Stimulated activated CD4-positive, alpha-beta T cell treated with anti-CD3 and anti-CD28 coated beads, TNF-alpha, amount 100 ng/mL, for 24 hours (primary cell): ENCODE results near the gene PCDHA1.

ENCODE experiments used
- DNase-seq, 3 experiments: peaks; one replicate each; pipeline ENCODE4 v3.0.0-alpha.2; 2020; ENCODE audit warnings: low read depth in 3 of 3

PCDHA1 gene

DNA sequence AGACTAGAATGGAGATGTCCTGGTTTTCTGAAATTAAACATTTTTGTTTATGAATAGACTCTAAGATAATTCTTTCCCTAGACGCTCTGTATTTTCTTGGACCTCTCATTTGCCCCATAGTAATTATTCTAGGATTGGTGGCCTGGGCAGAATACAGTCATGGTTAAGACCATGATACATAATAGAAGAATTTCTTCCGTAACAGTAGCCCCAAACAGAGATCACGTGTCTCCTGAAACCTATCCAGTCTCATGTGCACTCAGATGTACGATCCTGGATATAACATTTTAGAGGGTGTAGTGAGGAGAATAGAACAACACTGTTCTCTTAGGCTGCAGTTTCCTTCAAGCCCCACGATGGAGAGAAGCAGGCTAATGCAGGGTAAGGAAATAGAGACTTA, 202.7 kb downstream of the PCDHA1 start:
- DNase-seq: no peak

DNA sequence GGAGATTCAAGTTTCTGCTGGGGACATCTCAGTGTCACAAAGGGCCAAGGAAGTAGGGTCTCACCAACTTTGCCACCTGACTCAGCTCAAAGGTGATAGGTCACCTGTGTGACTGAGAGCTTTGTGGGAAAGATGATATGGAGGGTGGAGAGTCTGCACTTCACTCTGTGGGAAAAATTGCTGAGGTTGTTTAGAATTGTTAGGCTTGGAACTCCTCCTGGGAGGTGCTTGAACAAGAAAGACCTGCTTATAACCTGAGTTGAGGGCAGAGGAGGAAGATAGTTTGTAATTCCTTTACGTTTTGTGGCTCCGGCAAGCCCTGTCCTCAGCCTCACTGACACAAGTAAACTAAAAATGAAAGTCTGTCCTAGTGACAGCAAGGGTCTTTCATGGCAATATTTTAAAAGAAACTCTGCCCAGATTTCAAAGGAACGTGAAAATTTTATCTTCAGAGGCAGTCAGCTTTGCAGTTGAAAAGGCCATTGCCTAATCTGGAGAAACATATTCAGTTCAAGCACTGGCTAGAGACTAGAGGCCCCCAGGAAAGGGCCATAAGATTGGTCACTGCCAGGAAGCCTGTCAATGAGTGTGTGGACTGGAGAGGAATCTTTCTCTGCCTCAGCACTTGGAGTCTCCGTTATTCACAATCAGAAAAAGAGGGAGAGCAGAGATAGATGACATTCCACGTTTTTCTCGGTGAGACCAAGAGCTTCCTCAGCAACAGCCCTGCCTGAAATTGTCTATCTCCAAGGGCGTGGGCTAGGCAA, 203.5 kb downstream of the PCDHA1 start:
- no peak for DNase-seq

DNA sequence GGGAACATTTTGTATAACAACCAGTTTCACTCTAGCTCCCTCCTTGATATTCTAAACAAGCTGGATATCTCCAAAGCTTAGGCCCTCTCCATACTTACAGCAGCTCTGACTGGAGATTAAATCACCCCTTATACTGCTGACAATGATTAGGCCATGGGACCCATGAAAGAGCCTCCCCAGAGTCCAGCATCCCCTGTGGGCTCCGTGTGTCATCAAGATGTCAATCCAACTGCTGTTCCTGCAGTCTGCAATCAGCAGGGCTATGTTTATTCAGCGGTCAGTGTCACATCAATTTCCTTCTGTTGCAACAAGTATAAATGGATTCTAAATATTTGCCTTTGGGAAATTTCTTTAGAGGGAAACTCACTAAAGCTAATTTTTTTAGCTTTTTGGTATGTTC, 206.9 kb downstream of the PCDHA1 start:
- DNase-seq: no peak

DNA sequence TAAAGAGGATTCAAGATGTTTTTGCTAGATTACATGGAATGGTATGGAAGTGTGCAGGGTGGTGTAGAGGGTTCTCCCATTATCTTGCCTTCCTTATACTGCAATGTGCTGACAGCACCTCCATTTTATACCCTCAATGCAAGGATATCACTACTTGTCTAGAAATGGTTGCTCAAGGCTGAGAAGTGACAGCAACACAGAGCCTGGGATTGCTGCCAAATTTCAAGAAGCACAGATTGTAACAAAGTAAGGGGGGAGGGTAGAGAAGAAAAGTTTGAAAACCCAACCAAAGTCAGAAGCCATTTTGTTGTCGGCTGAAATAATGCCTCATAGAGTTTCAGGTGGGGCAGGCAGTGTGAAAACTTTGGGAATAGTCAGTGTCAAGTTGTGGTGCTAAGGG, 210.1 kb downstream of the PCDHA1 start:
- DNase-seq: no peak

DNA sequence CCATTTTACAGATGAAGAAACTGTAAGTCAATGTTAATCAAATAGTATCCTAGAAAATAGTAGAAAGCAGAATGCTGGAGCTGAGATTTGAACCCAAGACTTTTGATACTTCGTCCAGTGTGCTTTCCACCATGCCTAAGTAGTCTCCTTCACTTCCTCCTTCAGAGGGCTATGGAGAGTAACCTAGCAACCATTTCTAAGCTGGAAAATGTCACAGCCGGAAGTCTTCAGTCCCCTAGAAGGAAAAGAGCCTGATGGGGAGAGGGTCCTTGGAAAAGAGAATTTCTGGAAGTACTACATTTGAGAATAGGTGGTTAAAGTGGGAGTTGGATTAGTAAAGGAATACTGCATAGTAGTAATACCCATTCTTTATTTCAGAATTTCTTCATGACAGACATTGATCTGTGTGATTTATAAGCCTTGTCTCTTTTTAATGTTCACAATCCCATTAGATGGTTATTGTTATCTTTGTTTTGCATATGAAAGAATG, 213.0 kb downstream of the PCDHA1 start:
- no peak for DNase-seq

DNA sequence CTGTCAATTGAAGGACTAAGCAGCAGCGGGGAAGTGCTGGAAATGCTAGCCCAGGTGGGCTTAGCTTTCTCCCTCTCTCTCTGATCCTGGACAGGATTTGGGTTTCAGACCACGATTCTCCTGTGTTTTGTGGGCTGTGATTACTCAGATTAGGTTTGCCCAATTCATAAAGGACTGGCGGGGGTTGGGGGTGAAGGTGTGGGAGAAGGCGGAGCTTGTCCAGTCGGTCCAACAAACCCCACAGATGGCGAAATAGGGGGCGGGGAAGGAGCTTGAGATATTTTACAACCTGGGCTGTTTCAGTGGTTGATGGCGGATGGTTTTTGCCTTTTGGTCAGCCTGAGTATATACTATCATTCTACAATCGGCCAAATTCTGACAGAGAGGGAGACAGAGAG, 215.5 kb downstream of the PCDHA1 start:
- no peak for DNase-seq

DNA sequence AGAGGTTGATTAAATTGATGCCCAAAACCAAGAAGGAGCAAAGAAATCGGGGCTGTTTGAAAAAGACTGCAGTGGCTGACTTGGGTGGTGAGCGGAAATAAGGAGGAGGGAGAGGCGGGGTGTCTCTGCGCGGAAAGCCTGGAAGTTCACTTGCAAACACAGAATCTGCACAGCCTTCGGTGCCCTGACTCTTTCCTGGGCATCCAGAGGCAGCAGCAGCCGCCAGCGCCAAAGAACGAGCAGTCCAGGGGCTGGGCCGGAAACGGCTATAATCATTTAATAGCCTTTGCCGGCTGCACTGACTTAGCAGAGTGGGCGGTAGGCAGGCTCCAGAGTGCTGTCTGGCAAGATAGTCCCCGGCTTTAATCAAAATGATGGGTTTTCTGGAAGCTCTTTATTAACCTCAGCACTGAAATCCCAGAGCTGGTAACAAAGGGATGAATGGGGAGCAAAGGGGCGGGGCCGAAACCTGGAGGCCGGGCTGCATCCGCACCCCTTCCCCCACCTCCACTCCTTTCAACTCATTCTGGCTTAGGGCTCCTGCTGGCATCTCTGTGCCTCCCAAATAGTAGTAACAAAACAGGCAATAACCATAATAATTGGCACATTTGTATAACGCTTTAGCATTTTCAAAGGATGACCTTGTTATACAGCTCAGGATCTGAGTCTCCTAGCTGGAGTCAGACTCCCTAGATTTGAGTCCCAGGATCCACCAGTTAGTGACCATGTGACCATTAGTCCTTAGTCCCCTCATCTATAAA, 216.1 kb downstream of the PCDHA1 start:
- DNase-seq: no peak

DNA sequence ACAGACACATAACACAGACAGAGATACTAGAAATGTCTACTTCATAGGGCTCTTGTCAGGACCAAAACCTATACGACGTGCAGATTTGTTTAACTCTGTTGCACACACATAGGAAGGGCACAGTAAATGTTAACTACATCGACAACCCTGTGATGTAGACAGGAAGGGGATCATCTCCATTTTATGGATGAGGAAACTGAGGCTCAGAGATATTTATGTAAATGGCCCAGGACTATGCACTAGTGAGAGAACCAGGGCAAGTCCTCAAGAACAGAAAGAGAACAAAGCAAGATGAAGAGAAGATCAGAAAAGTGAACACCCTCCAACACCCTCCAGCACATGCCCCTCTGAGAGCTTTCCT, 216.6 kb downstream of the PCDHA1 start:
- DNase-seq: no peak

DNA sequence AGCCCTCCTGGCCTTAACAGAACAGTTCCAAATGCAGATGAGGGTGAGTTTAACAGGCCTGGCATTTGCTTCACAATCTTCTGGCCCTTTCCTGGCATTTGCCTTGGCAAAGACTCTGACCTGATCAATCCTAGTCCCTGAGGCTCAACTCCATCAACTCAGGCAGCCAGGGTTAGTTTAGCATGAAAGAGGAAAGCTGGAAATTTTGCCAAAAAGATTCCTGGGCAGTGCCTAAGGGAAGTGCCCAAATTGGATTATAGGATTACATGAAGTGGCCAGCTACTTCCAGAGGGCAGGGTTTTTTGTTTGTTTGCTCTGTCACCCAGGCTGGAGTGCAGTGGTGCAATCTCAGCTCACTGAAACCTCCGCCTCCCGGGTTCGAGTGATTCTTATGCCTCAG, 217.1 kb downstream of the PCDHA1 start:
- DNase-seq: no peak

DNA sequence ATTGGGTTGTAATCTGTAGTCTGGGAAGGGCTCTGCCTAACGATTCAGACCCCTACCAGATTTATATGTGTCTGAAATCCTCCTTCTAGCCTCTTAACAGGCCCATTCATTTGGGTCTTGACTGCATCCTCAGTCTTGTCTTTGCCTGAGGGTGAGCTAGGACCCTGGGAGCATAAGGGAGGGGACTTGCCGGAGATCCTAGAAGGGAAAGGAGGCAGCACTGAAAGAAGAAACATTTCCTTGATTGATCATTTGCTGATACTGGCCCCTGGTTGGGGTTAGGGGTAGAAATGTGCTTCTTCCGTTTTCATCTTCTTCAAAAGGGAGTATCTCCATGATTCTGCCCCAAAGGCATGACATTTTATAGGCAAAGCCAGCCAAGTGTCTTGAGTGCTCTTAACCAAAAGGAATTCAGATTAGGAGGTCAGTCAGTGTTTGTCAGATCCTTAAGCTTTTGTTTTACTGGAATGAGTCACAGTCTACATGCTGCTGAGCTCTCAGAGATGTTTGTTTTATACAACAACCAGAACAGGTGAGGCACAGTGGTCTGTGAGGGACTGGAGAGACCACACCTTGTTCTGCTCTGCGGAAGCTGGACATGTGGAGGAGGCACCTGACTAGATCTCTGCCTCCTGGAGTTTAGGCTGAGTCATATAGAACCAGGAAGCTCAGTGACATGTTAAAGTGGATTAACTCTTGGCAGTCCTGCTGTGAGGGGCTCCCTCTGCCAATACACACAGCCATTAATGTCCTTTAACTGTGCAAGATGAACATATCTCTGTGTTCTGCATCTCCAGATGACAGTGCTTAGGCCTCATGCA, 218.1 kb downstream of the PCDHA1 start:
- DNase-seq: no peak

DNA sequence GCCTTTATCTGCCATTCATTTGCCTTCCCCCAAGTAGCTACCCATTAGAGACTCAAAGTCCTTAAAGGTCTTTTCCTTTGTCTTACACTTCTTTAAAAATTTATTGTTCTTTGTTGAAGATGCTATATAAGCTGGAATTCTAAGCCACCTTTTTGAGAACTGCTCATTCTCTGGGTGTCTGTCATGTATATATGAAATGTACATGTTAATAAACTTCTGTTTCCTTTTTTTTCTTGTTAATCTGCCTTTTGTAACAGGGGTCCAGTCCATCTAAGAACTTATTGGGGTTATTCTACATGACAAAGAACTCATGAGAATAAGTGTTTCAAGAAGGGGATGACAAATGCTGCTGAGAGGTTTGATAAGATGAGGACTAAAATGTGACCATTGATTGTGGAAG, 221.9 kb downstream of the PCDHA1 start:
- no peak for DNase-seq

DNA sequence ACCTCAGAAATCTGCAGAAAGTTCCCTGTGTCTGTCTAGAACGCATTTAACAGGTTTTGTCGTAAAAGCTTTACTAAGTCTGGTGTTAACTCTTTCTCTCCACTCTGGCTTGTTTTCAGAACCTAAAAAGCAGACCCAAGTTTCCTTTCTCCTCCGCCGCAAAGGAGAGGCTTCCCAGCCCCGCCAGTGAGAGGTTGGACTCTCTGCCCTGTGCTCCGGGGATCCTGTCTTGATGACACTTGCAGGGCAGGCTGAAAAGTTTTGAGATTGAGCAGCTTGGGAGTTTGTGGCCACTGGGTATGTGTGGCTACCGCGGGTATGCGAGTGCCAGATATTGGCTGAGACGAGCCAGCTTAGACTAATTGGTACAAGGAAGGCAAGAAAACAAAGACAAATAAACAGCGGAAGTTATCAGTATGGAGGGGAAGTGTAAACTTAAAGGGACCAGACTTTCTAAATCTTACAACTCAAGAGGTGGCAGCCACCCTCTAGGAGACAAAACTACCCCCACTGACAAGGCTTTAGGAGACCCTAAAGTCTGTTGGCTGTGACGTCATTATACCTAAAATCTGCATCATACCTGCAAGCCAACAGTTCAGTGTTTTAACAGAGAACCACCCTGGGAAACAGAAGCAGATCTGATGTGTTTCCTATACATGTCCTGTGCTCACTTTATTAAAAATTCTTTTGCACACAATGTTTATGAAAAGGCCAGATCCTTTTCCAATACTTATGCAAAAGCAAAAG, 224.3 kb downstream of the PCDHA1 start:
- DNase-seq: no peak

DNA sequence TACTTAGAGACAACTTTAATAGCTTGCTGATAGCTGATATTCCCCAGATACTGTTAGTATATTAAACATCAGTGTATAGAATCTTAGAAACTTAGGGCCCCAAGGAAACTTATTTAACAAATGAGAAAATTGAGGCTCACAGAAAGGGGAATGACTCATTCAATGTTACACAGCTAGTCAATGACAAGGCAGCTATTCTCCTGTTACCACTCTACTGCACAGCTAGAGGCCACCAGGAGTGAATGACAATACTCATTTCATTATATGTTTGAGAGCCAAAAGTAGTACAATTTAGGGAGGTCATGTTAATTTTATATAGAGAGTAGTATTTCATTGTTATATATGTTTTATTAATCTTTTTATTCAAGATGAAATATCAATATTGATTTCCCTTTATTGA, 232.0 kb downstream of the PCDHA1 start:
- DNase-seq: no peak

DNA sequence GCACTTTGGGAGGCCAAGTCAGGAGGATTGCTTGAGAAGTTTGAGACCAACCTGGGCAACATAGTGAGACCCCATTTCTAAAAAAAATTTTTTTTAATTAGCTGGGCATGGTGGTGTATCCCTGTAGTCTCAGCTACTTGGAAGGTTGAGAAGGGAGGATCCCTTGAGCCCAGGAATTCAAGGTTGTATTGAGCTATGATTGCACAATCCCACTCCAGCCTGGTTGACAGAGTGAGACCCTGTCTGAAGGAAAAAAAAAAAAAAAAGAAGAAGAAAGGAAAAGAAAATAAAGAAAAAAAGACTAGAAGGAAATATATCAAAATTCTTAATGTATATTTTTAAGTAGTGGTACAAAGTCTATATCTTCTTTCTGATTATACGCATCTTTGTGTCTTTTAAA, 236.4 kb downstream of the PCDHA1 start:
- no peak for DNase-seq

DNA sequence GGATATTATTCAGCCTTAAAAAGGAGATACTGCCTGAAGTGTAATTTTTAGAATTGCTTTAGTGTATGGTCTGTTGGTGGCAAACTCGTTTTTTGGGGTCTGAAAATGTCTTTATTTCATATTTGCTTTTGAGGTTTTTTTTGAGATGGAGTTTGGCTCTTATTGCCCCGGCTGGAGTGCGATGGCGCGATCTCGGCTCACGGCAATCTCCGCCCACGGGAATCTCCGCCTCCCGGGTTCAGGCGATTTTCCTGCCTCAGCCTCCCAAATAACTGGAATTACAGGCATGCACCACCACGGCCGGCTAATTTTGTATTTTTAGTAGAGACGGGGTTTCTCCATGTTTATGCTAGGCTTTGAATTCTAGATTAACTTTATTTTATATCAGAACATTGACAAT, 245.1 kb downstream of the PCDHA1 start:
- no peak for DNase-seq

DNA sequence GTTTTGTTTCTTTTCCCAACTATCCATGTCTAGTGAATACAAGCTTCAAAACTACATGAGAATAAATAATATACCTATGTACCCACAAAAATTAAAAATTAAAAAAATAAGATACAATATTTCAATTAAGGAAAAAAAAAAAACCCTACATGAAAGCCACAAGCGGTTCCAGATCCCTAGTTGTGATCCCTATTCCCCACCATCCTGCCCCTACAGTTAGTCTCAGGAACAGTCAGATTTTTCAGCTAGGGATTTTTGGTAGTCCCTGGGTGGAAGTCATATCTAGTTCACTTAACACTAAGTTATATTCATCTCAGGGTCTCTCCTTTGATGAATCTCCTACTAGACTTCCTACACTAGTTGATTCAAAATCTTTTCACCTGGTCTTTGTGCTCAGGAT, 246.7 kb downstream of the PCDHA1 start:
- DNase-seq: no peak

DNA sequence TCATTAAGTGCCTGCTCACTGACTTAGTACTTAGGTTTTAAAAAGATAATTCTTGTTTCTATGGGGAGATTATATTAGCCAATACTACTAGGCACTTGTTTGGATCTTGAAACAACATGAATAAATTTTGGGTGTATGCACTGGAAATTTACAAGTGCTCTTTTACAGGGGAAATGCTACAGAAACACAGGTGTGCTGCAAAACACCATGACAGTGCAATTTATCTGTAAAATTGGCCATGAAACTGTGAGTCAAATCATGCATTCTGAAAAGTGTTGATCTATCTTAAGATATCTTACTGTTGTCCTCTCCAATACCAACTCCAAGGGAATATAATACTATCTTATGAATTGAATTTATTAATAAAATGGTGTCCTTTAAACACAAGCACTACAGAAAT, 253.1 kb downstream of the PCDHA1 start:
- DNase-seq: no peak

DNA sequence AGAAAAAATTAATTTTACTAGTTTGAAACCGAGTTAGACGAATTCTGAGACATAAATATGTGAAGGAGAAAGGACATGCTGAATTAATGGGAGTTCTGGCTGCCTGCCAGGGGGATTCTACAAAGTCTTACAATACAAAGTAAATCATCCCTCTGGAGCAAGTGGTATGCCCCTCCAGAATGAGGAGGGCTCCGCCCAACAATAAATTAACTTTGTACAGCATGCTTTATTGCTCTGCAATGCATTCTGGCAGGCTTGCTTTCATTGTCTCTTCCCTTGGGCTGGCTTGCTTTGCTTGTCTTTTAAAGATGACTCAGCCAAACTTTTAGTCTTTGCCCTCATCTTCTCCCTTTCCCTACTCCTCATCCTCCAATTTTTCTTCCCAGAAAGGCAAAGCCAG, 253.6 kb downstream of the PCDHA1 start:
- DNase-seq: no peak

DNA sequence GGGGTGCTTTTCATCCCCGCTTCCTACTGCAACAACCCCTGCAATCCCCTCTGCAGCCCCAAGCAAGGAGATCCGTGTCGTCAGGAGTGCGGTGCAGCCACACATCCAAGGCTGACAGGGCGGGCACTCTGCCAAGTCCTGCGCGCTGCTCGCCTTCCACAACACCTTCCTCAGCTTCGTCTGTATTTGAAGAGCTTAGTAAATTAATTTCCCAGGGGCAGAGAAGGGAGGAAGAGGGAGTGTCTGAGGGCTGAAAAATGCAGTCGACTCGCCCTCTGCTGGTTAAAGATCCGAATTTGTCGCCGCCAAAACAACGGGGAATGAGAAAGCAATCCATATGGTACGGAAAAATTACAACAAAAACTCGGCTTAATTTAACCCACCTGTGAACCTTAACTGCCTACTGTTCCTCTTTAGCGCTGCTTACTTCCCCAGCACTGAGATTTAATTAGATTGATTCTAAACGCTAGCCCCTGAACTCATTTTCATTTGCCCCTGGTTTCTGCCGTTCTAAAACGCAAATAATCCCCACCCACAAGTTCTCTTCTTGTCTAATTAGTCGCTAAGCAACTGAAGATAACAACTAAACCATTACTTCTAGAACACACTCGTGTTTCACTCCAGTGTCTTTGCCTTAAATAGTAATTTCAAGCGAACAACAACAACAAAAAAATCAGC, 254.3 kb downstream of the PCDHA1 start:
- DNase-seq: no peak

DNA sequence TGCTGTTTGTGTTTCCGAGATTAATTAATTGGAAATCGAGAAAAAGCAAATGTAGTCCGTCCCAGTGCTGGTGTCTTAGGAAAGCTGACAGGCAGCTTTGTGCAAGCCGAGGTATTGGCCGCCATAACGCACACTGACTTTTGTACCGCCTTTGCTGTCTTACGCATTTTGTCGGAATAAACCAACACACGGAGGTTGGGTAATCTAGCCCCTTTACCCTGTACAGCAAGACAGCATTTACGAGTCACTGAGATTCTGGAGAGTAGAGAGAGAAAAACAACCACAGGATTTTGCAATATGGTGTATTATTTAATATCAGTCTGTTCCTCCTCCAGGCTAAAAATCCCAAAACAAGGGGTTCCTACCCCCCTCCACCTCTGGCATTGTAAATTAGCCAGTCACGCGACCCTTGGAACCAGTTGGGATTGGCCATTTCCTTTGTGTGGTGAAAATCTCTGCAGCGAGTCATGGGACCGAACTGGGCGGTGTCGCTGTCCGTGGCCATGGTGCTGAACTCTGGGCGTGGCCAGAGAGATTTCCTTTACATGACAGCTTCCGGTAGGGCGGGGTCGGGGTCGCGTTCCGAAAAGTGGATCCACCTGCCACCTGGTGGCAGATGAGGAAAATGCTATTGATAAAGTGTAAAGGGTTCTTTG, 255.0 kb downstream of the PCDHA1 start:
- peak; percentile 38 to 68 (median 45) for DNase-seq

DNA sequence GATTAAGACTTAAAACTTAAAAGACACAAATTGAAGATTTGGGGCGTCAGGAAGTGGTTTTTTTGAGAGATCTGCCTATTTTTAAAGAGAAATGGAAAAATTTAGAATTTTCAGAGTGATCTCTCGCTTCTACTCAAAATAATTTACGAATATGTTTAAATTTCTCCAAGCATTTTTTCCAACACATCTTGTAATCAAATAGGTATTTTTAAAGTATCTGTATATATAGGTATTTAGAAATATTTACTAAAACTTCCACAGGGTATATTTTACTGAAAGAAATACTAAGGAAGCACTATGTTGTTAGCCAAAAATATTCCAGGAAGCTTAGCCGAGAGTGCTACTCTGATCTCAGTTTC, 255.5 kb downstream of the PCDHA1 start:
- DNase-seq: no peak
